HAP-1 (cell line): ENCODE results near the gene MYL11.

ENCODE experiments used
- DNase-seq, 2 experiments: peaks; one replicate each; pipeline ENCODE4 v3.0.0-alpha.2; 2016 to 2020; ENCODE audit warnings: low spot score in 2 of 2
- H3K27me3 ChIP-seq: fragments of 250-450 bp; sonication (Bioruptor Pico); 2 replicates; pipeline ENCODE4 v1.5.1; 2020; ENCODE audit warnings: low read depth, mild to moderate bottlenecking, moderate library complexity
- H3K36me3 ChIP-seq: fragments of 250-450 bp; sonication (Bioruptor Pico); replicated peaks from 2 replicates; pipeline ENCODE4 v1.5.1; 2020; ENCODE audit warnings: mild to moderate bottlenecking
- H3K4me1 ChIP-seq: fragments of 250-450 bp; sonication (Bioruptor Pico); 2 replicates; pipeline ENCODE4 v1.5.1; 2020; ENCODE audit warnings: mild to moderate bottlenecking
- H3K4me3 ChIP-seq: fragments of 250-450 bp; sonication (Bioruptor Pico); 2 replicates; pipeline ENCODE4 v1.5.1; 2020; ENCODE audit warnings: mild to moderate bottlenecking, moderate library complexity
- H3K9me3 ChIP-seq: fragments of 250-450 bp; sonication (Bioruptor Pico); 2 replicates; pipeline ENCODE4 v1.5.1; 2020; ENCODE audit warnings: mild to moderate bottlenecking, moderate library complexity
- in situ Hi-C: fragments of 300-500 bp; cut with MboI; formaldehyde crosslinking; loops from 3 replicates; pipeline ENCODE4 v1.14.3; 2020; ENCODE audit warnings: low sequenced_read_pairs, inconsistent platforms, mixed read lengths

The MYL11 gene

DNA sequence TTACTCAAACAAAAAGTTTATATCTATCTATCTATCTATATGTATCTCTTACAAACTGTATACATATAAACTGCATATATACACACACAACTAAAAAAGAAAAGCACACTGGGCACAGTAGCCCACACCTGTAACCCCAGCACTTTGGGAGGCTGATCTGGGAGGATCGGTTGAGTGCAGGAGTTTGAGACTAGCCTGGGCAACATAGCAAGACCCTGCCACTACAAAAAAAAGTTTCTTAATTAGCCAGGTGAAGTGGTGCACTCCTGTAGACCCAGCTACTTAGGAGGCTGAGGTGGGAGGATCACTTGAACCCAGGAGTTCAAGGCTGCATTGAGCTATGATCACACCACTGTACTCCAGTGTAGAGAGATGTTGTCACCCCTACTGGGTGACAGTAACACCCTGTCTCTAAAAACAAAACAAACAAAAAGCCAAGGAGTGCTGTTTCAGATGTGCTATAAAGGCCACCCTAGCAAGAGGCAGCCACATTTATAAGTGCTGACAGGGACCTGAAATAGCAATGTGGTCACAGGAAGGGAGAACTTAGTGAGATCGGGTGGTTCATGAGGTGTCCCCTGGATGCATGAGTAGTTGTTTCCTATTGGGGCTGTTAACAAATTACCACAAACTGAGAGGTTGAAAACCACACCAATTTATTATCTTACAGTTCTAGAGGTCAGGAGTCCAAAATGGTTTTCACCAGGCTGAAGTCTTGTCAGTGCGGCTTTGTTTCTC is 24.3 kb upstream of the MYL11 start:
- H3K4me3 ChIP-seq, result no peak overlapping the region
- DNase-seq, result no peak
- H3K27me3 ChIP-seq, result no peaks in the 10 kb centered on the region
- H3K9me3 ChIP-seq, result no peaks in the 10 kb centered on the region
- H3K36me3 ChIP-seq, result peaks cover 39% of the 10 kb centered on the region
- in situ Hi-C loops, result no loop called here
- peaks cover 5% of the 10 kb centered on the region for H3K4me1 ChIP-seq

DNA sequence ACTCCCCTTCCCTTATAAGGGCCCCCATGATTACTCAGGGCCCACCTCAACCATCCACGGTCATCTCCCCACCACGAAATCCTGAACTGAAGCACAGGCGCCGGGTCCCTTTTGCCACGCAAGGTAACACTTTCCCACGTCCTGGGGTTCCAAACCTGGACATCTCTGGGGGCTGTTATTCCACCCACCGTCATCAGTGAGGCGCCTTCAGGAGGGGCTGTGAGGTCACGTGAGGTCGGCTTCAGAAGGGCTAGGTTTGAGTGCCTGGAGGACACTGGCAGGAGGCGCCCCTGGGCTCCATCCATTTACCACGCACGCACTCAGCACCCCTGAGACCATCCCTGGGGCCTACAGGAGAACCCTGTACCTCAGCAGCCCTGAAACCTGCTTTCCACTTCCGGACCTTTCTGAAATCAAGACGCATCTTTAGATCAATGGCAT is 23.6 kb upstream of the MYL11 start:
- peaks cover 39% of the 10 kb centered on the region for H3K36me3 ChIP-seq
- DNase-seq, result no peak
- no peaks in the 10 kb centered on the region for H3K27me3 ChIP-seq
- in situ Hi-C loops, result no loop called here
- H3K9me3 ChIP-seq, result no peaks in the 10 kb centered on the region
- peaks cover 8% of the 10 kb centered on the region for H3K4me1 ChIP-seq
- H3K4me3 ChIP-seq, result no peak overlapping the region

DNA sequence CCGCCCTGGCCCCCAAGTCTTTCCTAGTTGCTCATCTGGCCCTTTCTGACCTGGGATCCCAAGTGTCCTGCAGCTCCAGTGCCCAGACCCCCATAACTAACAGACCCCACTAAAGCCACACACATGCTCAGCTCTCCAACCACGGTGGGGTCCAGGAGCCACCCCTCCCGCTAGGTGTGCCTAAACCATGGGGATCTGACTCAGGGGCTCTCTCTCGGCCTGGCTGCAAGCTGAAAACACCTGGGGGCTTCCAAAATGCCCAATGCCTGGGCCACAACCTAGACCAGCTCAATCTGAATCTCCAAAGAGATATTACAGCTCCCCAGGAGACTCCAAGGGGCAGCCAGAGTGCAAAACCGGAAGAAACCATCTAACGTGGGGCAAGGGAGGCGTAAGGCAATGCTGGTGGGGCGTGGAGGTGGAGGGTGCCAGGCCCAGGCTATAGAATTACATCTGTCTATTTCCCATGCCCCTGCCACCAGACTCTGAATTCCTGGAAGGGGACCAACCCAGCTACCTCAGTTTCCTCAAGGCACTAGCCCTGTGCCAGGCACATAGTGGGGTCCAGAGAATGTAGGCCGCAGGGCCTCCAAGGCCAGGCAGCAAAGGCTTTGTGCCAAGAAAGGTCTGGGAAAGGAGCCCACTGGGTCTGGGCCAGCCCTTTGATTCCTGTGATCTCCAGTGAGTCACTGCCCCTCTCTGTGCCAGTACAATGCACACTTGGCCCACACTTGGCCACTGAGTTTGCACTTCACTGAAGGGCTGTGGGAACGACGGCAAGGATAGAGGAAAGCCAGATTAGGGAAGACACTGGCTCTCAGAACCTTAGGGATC is 22.8 kb upstream of the MYL11 start:
- H3K27me3 ChIP-seq, result no peaks in the 10 kb centered on the region
- H3K4me3 ChIP-seq, result no peak overlapping the region
- H3K9me3 ChIP-seq, result no peaks in the 10 kb centered on the region
- peaks cover 12% of the 10 kb centered on the region for H3K4me1 ChIP-seq
- in situ Hi-C loops, result no loop called here
- DNase-seq, result no peak
- peaks cover 39% of the 10 kb centered on the region for H3K36me3 ChIP-seq

DNA sequence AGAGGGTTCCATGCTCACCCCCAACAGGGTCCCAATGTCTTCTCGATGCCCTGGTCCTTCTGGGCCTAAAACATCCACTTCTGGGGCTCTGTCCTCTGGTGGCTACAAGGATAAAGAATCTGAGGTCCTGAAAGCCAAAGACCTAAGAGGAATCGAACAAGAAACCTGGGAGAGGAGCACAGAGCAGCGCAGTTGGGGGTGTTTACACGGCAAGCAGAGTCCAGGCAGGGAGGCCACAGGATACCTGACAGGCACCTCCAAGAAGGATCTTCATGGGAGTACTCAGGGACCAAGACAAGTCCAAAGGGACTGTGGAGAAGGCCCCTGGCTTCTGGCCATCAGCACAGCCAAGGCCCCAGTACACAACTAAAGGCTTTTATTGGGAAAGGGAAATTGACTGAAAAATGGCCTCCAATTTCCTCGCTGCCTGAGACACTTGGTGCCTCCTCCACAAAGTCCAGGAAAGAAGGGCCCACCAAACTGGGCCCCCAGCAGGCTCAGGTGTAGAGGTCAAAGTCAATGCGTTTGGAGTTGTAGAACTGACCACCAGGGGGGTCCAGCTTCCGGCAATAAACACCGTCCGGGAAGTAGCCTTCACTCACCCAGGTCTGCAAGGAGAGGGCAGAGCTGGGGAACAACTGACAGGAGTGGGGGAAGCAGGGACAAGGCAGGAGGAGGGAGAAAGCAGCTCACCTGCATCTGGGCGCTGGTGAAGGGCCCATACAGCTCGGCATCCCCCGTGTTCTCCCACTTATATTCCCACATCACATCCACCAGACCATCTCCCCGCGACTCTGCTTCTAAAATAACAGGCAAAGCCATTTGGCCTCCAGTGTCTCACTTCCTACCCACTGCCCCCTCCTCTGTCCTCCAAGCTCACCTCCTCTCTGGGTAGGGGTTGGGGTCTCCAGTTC is 21.9 kb upstream of the MYL11 start:
- Histone ChIP-seq H3K27me3 (no peaks in the 10 kb centered on the region), H3K4me3 (no peak overlapping the region), H3K9me3 (no peaks in the 10 kb centered on the region), H3K4me1 (peaks cover 12% of the 10 kb centered on the region), H3K36me3 (peaks cover 45% of the 10 kb centered on the region)
- in situ Hi-C loops, result no loop called here
- DNase-seq, result no peak

DNA sequence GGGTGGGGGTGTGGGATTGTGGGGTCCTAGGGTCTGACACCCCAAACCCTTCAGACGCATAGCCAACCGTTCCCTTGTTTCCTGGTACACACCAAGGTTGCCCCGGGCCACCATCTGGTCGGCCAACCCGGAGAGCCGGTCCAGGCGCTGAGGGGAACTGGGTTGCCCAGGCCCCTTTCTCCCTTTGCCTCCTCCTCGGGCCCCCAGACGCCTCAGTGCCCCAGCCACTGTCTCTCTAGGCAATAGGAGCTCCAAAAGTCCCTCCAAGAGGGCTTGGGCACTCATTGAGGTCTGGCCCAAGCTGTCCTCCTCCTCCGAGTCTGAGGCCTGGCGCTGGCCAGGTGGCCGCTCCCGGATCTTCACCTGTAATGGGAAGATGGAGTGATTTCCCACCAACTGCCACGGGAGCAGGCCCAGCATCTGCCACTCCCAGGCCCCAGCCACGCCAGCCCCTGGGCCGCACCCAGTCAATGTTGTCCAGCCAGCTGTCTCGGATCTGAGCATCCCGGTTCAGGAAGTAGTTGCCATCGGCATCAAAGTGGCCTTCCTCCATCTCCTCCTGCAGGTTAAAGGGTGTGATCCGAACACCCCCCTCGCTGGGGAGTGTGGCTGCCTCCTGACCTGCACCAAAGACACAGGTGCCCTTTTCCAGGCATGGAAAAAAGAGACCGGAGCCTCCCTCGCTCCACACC is 21.0 kb upstream of the MYL11 start:
- Histone ChIP-seq H3K4me1 (peaks cover 12% of the 10 kb centered on the region), H3K4me3 (peak overlapping the region; percentile 97; the same call in 1 of the 2 replicates), H3K36me3 (peaks cover 48% of the 10 kb centered on the region), H3K9me3 (no peaks in the 10 kb centered on the region), H3K27me3 (no peaks in the 10 kb centered on the region)
- in situ Hi-C loops, result no loop called here
- no peak for DNase-seq

DNA sequence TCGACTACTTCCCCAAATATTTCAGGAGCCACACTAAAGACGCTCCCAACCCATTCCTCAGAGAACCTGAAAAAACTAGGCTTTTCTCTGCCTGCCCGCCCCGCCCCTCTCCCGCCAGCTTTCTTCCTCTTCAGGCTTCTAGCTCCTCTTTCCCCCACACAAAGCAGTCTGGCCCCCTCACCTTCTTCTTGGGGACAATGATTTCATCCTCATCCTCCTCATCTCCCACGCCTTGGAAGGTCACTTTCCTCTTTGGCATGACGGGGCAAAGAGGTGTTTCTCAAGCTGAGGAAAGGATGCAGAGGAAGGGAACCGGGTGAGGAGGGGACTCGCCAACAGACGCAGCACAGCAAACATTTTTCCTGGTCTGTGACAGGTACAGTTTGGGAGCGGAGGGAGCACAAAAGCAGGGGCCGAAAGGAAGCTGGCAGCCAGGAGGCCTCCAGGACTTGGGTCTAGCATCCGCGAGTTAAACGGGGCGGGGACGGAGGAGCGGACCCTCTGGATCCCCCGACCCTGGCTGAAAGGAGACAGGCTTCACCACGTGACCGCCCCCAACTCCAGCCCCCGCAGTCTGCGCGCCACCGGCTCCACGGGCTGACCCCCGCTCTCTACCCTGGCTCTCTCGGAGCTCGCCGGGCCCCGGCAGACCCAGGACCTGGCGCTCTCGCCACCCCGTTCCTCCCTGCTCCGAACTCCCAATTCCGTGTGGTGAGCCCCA is 20.0 kb upstream of the MYL11 start:
- H3K4me1 ChIP-seq, result peaks cover 12% of the 10 kb centered on the region
- peak in 1 of 2 experiments; percentile 46 for DNase-seq
- H3K36me3 ChIP-seq, result peaks cover 48% of the 10 kb centered on the region
- in situ Hi-C loops, result no loop called here
- H3K9me3 ChIP-seq, result no peaks in the 10 kb centered on the region
- H3K4me3 ChIP-seq, result peak overlapping the region; percentile 97
- H3K27me3 ChIP-seq, result no peaks in the 10 kb centered on the region

DNA sequence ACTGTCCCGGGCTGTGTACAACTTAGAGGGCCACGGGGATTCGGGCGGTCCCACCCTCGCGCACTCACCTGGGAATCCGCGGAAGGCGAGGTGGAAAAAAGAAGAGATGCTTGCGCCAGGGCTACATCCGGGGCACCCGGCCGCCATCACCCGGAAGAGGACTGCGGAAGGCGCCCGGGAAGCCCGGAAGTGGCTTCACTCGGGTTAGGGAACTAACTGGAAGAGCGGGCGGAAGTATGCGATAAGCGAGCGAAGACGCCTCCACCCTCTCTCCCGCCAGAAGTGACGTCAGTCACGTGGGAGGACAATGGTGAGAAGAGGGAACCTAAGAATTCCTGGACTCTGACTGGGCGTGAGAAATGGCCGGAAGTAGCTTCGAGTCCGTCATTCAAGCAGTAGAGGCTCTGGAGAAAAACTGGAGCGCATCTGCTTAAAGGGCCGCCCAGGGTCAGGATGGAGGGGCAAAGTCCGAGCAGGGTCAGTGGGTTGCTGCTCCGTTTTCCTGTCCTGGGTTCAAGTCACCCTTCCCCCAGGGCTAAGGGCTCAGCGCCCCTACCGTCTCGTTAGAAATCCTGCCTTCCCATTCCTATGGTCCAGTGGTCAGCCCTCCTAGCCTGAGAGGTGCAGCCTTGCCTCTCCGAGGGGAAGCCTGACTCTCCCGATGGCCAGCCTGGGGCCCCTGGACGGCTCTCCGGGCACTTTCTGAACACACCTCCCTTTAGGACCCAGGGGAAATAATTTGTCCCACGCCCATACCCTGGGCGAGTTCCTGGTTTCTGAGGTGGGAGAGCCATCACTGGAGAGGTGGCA is 19.3 kb upstream of the MYL11 start, which contains the start of gene CD2BP2:
TSS of gene CD2BP2 (minus strand) at position 165 of the 810 bp plus-strand sequence. CDS start 627 bp downstream, outside the sequence.
- in situ Hi-C loops, result no loop called here
- H3K4me1 ChIP-seq, result peaks cover 12% of the 10 kb centered on the region
- H3K9me3 ChIP-seq, result no peaks in the 10 kb centered on the region
- DNase-seq, result peak; percentile 98 to 99
- H3K36me3 ChIP-seq, result peaks cover 49% of the 10 kb centered on the region
- H3K4me3 ChIP-seq, result peak within 1 kb of the TSS; percentile 97
- H3K27me3 ChIP-seq, result no peaks in the 10 kb centered on the region

DNA sequence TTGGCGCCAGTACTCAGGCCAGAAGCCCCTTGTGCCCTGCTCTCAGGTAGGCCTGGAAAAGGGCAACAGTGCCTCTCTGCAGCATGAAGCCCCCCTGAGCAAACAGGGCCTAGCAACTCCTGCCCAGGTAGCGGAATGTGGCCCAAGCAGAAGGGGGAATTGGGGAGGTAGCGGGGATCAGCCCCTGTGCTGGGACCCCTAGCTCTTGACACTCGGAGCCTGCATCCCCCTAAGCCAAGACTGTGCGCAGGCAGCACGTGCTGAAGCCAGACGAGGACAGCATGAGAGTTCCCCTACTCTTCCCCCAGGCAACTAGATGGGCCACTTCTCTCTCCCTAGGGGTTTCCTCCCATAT is 18.7 kb upstream of the MYL11 start:
- in situ Hi-C loops, result no loop called here
- peaks cover 43% of the 10 kb centered on the region for H3K36me3 ChIP-seq
- peaks cover 12% of the 10 kb centered on the region for H3K4me1 ChIP-seq

DNA sequence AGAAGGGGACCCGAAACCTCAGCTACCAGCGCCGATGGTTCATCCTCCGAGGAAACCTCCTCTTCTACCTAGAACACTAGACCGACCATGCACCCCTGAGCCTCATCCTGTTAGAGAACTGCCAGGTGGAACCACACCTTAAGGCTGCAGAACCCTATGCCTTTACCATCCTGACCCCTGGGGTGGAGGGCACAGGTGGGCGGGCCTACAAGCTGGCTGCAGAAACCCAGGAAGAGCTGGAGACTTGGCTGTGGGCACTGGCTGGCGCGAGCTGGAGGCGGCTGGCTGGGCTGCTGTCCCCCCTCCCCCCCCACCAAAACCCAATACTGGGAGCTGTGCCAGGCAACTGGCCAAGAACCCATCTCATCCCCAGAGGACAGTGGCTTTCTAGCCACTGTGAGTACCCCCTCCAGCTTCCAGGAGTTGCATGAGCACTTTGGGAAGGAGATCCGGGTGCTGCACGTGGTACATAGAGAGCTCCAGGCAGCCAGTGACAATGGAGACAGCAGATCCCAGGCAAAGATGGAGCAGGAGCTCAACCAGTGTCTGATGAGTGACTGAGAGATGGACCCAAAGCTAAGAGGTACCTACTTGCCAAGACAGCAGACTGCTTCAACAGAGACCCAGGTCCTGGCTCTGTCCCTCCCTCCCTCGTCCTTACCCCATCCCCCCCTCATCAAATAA is 18.1 kb upstream of the MYL11 start:
- Histone ChIP-seq H3K27me3 (no peaks in the 10 kb centered on the region), H3K4me1 (peaks cover 12% of the 10 kb centered on the region), H3K36me3 (peaks cover 37% of the 10 kb centered on the region), H3K4me3 (peak overlapping the region; percentile 97), H3K9me3 (no peaks in the 10 kb centered on the region)
- in situ Hi-C loops, result no loop called here
- no peak for DNase-seq

More for the DNA sequence above, 18.7 kb upstream of the MYL11 start:
- Histone ChIP-seq H3K9me3 (no peaks in the 10 kb centered on the region), H3K4me3 (peak overlapping the region; percentile 97), H3K27me3 (no peaks in the 10 kb centered on the region)
- no peak for DNase-seq

DNA sequence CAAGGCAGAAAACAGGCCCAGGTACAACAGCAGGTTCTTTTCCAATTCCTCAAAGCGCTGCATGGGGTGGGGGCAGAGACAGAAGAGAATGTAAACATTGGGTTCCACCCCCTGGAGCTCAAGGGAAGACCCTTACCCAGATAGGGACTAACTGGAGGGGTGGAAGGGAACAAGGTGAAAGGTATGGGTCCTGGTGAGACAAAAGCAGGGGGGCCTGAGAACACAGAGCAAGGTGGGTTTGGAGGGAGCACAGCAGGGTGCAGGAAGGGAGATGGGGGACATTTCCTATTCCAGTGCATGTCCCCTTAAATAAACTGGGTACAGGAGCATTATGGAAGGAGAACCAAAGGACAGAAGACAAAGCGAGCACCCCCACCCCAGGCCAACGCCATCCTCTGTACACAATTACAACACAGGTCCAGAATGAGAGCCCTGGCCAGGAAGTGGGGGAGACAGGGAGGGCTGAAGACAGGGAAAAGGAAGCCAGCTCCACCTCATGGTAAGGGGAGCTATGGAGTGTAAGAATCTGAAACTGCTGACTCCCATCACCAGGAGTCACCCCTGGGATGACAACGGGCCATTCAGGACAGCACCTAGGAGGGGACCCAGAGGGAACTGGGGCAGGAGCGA is 17.4 kb upstream of the MYL11 start:
- Histone ChIP-seq H3K9me3 (no peaks in the 10 kb centered on the region), H3K4me1 (peaks cover 12% of the 10 kb centered on the region), H3K27me3 (no peaks in the 10 kb centered on the region), H3K36me3 (peaks cover 31% of the 10 kb centered on the region), H3K4me3 (no peak overlapping the region)
- no peak for DNase-seq
- in situ Hi-C loops, result no loop called here
